GM12891 (cell line): ENCODE measurements around the gene ITGB1BP1.
A peak's percentile ranks its signal among the peaks of the same experiment; 100 is the strongest.

Source experiments
- DNase-seq: peaks from one replicate; pipeline ENCODE4 v3.0.0; 2011; ENCODE audit warnings: low spot score; ENCODE audit not compliant: insufficient read length
- FAIRE-seq: peaks from 2 replicates; lab custom pipeline; 2011; peaks lifted over from hg19 to GRCh38; lab: Jason Lieb, UNC
- PAX5 ChIP-seq: IDR thresholded peaks from 2 replicates; pipeline ENCODE4 v1.6.1; 2011; ENCODE audit warnings: low read length, moderate library complexity, mild to moderate bottlenecking; ENCODE audit not compliant: insufficient read depth, severe bottlenecking
- POLR2A ChIP-seq: IDR thresholded peaks from 2 replicates; pipeline ENCODE4 v1.6.1; 2011; ENCODE audit warnings: low read depth, low read length, control low read depth
- POLR2AphosphoS5 ChIP-seq: IDR thresholded peaks from 2 replicates; pipeline ENCODE4 v1.6.1; 2011; ENCODE audit warnings: low read depth, low read length, control low read depth
- POU2F2 ChIP-seq: IDR thresholded peaks from 2 replicates; pipeline ENCODE4 v1.6.1; 2011; ENCODE audit warnings: low read depth, mild to moderate bottlenecking, control low read depth, low read length, moderate library complexity
- SPI1 ChIP-seq: IDR thresholded peaks from 2 replicates; pipeline ENCODE4 v1.6.1; 2011; ENCODE audit warnings: low read depth, low read length, control low read depth
- TAF1 ChIP-seq: IDR thresholded peaks from 2 replicates; pipeline ENCODE4 v1.6.1; 2011; ENCODE audit warnings: low read depth, low read length, control low read depth

The ITGB1BP1 gene

DNA sequence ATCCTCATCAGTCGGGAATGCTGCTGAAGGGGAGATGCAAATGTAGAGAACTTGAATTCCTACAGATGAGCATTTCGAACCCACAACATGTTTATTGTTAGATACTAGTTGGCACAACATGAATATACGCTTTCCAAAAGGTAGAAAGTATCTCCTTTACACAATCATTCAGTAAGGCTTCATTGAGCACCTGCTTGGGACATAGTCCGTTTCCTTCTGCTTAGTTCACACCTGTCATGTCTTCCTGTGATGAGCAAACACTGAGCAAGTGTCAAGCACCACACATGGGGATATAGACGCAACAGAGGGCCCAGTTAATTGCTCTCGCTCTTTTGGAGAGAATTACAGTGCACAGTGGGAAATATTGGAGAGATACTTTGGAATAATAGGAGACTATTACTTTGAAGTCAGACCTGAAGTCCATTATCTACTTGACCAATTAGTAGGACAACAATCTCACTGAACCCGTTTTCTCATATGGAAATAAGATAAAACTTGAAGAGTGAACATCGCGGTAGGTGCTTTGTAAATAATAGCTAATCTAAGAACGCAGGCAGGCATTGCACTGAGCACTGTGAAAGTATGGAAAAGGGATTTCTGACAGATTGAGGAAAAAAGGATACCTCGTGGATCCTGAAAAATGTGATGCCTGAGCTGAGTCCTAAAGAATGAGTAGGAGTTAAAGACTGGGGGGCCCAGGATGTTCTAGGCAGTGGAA, 1.3 kb upstream of the ITGB1BP1 start:
- DNase-seq (no peak), FAIRE-seq (peak; percentile 45)
- no peak for TF ChIP-seq SPI1
- TF ChIP-seq POLR2A = no peak
- TF ChIP-seq TAF1 = no peak
- no peak for TF ChIP-seq POU2F2
- TF ChIP-seq POLR2AphosphoS5 = no peak
- TF ChIP-seq PAX5 = no peak

DNA sequence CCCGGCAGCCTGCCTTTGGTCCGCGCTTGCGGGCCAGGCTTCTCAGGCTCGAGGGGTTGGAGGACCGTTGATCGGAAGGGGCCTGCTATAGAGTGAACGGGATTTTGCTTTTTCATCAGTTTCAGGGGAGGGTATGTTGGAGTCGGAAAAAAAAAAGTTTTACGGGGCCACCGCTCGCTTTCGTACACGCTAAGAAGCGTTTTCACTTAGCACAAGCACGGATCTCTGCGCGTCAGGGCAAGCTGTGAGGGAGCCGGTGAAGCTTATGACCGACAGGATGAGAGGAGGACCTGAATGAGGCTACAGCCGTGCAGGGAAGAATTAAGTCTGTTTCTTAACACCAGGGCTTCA, 569 bp upstream of the ITGB1BP1 start:
- TF ChIP-seq POU2F2 (no peak), POLR2AphosphoS5 (no peak), TAF1 (no peak), PAX5 (no peak), SPI1 (no peak), POLR2A (no peak)
- FAIRE-seq (no peak), DNase-seq (no peak)

DNA sequence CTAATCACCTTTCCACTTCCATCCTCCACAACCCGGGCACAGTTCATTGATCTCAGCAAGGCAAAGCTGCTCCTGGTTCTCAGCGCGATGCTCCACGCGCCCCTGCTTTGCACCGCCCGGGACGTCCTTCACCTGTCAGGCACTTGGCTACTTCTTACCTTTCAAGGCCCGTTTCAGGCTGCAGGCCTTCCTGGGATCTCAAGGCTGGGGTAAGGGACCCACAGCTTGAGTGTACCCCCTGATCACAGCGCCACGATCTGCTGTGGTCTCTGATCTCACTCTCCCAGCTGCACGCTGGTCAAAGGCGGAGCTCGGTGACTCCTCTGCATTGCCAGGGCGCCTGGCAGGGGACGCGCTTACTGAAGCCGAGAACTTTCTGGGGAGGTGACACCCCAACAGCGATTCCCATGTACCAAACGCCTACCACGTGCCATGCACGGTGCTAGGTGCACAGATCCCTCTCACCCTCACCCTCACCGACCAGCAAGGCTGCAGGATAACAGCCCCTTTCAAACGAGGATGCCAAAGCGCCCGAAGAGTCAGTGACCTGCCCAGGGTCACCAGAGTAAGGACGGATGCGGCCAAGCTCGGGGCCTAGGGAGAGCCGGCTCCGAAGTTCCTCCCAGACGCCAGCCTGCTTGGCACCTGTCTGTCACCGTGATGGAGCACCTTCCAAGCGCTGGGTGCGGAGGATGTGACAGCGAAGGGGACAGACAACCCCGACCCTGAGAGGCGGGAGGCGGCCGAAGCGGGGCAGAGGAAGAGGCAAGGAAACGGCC, 818 bp downstream of the ITGB1BP1 start:
- TF ChIP-seq POLR2AphosphoS5 (no peak), TAF1 (0 out of 2 replicates have a peak, but pooled peaks have one; percentile 29), POU2F2 (no peak)
- FAIRE-seq (peak; percentile 35), DNase-seq (peak; percentile 39)

DNA sequence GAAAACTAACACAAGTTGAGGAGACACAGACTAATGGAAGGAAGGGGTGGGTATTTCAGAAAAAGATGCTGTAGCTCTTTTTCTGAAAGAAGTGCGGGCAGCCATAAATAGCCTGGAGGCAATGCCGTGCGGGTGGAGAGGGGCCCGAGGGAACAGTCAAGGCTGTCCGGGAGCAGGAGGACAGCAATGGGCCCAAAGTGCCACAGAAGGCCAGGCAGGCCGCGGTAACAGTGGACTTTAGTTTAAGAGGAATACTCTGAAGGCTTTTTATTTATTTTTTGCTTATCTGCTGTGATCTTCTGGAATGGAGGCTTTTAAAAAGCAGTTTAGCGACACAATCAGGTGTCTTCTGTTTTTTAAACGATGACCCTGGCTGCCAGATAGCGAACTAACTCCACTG, 2.8 kb downstream of the ITGB1BP1 start:
- FAIRE-seq = no peak
- no peak for DNase-seq
- TF ChIP-seq POU2F2 (no peak), POLR2AphosphoS5 (no peak), PAX5 (no peak), POLR2A (no peak), SPI1 (no peak), TAF1 (no peak)

DNA sequence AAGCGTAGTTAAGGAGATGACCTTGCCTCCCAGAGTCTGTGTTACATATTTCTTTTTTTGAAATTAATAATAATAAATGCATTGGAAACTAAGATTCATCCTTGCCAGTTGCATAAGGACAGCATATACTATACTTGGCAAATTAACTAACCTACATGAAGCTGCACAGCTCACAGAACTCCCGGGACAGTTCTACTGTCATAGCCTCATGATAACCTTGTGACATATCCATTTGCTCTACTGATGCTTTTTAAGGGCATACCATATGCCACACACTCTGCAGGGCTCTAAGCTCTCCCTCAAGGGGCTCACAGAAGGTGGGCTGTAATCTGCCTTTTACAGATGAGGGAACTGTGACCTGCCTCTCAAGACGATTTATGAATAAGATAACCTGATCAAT, 3.8 kb downstream of the ITGB1BP1 start:
- no peak for DNase-seq
- TF ChIP-seq SPI1 (no peak), POLR2A (no peak), PAX5 (no peak), TAF1 (no peak), POLR2AphosphoS5 (no peak), POU2F2 (no peak)
- FAIRE-seq = no peak

DNA sequence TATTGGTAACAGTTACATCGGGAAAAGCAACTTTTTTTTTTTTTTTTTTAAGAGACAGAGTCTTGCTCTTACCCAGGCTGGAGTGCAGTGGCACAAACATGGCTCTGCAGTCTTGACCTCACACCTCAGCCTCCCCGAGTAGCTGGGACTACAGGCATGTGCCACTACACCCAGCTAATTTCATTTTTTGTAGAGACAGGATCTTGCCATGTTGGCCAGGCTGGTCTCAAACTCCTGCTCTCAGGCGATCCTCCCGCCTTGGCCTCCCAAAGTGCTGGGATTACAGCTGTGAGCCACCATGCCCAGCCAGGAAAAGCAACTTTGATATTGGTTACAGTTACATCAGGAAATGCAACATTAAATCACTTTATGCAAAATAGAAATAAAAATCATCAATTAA, 4.6 kb downstream of the ITGB1BP1 start:
- DNase-seq (no peak), FAIRE-seq (no peak)
- no peak for TF ChIP-seq TAF1

DNA sequence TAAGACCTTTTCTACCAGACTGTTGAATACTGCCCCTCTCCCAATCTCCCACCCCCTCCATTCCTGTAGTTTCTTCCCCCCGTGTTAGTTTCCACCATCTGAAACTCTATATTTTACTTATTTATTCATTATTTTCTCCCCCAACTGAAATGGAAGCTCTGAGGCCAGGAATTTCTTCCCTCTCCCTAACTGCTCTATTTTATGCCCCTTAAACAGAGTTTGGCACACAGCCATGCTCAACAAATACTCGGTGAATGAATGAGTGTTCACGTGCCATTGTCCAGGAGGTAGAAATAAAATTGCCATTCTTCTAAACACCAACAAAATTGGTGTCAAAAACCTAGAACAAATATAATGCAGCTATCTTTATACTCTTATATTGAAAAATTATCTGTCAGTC, 5.6 kb downstream of the ITGB1BP1 start:
- no peak for TF ChIP-seq PAX5
- TF ChIP-seq POU2F2 = no peak
- TF ChIP-seq SPI1 = no peak
- TF ChIP-seq POLR2AphosphoS5 = no peak
- no peak for TF ChIP-seq POLR2A
- no peak for TF ChIP-seq TAF1
- no peak for FAIRE-seq
- no peak for DNase-seq

DNA sequence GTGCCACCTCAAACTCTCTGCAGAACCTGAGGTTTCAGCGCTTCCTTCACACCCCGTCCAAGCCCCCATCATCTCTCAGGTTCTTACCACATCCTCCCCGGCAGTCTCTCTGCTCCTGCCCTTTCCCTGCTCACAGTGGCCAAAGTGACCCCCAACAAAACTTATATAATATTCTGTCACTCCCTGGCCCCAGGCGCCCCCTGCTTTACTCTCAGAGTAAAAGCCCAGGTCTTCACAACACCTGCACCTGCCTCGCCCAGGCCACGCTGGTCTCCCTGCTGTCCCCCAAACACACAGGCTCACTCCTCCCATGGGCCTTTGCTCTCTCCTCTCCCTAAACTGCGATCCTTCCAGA, 6.4 kb downstream of the ITGB1BP1 start:
- TF ChIP-seq SPI1 = no peak
- no peak for TF ChIP-seq TAF1
- TF ChIP-seq POLR2AphosphoS5 = no peak
- TF ChIP-seq PAX5 = no peak
- no peak for TF ChIP-seq POU2F2
- TF ChIP-seq POLR2A = no peak
- FAIRE-seq = no peak
- no peak for DNase-seq

DNA sequence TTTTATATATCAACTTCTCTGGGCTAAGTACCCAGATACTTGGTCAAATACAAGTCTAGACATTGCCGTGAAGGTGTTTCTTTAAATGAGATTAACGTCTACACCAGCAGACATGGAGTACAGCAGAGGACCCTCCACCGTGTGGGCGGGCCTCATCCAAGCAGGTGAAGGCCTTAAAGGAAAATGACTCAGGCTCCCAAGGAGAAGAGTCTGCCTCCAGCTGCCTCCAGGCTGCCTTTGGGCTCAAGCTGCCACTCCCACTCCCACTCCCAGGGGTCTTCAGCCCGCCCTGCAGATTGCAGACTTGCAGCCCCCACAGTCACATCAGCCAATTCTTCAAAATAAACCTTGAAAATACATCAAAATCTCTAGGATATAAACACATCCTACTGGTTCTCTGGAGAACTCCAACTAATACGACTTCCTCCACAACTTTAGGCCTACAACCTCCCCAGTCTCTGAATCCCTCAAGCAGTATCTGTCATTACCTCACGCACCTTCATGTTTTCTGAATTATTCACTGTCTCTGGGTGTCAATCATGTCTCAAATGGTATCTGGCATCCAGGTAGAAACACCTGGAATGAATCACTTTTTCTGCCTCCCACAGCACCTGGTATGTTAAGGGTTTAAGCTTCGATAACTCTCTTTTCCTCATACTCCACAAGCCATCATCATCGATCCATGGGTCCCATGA, 6.9 kb downstream of the ITGB1BP1 start:
- DNase-seq = no peak
- TF ChIP-seq POLR2AphosphoS5 (no peak), TAF1 (no peak), POLR2A (no peak), PAX5 (no peak), SPI1 (no peak), POU2F2 (no peak)
- FAIRE-seq = no peak
